ENCODE results near the gene ZCWPW2.

The ZCWPW2 gene

GRCh38 chr3:28476194-28476593 is 127.7 kb downstream of the ZCWPW2 start:
- TF ChIP-seq CTCF (IDR thresholded peaks at IDR 0.05; ENCODE audit: low read depth, low read length) (peak; percentile 47), MAX (IDR thresholded peaks at IDR 0.05; ENCODE audit: low read depth, low read length) (no peak)
- peak; percentile 51 for DNase-seq (ENCODE audit: low read depth)
- no peak overlapping the region for H3K4me3 ChIP-seq (ENCODE audit: low read depth, low read length)

GRCh38 chr3:28476764-28477163 is 128.2 kb downstream of the ZCWPW2 start:
- TF ChIP-seq MAX (IDR thresholded peaks at IDR 0.05; ENCODE audit: low read depth, low read length) (no peak), POLR2A (IDR thresholded peaks at IDR 0.05; ENCODE audit: extremely low read depth, insufficient read length) (no peak), MYC (IDR thresholded peaks at IDR 0.05; ENCODE audit: low read depth, low read length) (no peak), CTCF (IDR thresholded peaks at IDR 0.05; ENCODE audit: low read depth, low read length) (no peak)
- DNase-seq (ENCODE audit: low read depth): no peak
- H3K4me3 ChIP-seq (ENCODE audit: low read depth, low read length): no peak overlapping the region

GRCh38 chr3:28485164-28485563 is 136.6 kb downstream of the ZCWPW2 start:
- no peak overlapping the region for H3K4me3 ChIP-seq (ENCODE audit: low read depth, low read length)
- TF ChIP-seq POLR2A (IDR thresholded peaks at IDR 0.05; ENCODE audit: extremely low read depth, insufficient read length): no peak
- TF ChIP-seq MYC (IDR thresholded peaks at IDR 0.05; ENCODE audit: low read depth, low read length): no peak
- TF ChIP-seq MAX (IDR thresholded peaks at IDR 0.05; ENCODE audit: low read depth, low read length): no peak
- no peak for DNase-seq (ENCODE audit: low read depth)

- no peak for TF ChIP-seq CTCF (IDR thresholded peaks at IDR 0.05; ENCODE audit: low read depth, low read length)
- TF ChIP-seq MYC (IDR thresholded peaks at IDR 0.05; ENCODE audit: low read depth, low read length): no peak
- no peak for TF ChIP-seq POLR2A (IDR thresholded peaks at IDR 0.05; ENCODE audit: extremely low read depth, insufficient read length)
- no peak for TF ChIP-seq MAX (IDR thresholded peaks at IDR 0.05; ENCODE audit: low read depth, low read length)
- H3K4me3 ChIP-seq (ENCODE audit: low read depth, low read length): no peak overlapping the region
- no peak for DNase-seq (ENCODE audit: low read depth)
Observed at GRCh38 chr3:28495301-28495700, 146.8 kb downstream of the ZCWPW2 start.

GRCh38 chr3:28502397-28502937 is 153.9 kb downstream of the ZCWPW2 start:
- TF ChIP-seq MYC (IDR thresholded peaks at IDR 0.05; ENCODE audit: low read depth, low read length): no peak
- no peak for TF ChIP-seq CTCF (IDR thresholded peaks at IDR 0.05; ENCODE audit: low read depth, low read length)
- TF ChIP-seq MAX (IDR thresholded peaks at IDR 0.05; ENCODE audit: low read depth, low read length): no peak
- TF ChIP-seq POLR2A (IDR thresholded peaks at IDR 0.05; ENCODE audit: extremely low read depth, insufficient read length): no peak
- DNase-seq (ENCODE audit: low read depth): no peak
- H3K4me3 ChIP-seq (ENCODE audit: low read depth, low read length): no peak overlapping the region

- TF ChIP-seq MYC (IDR thresholded peaks at IDR 0.05; ENCODE audit: low read depth, low read length) (no peak), CTCF (IDR thresholded peaks at IDR 0.05; ENCODE audit: low read depth, low read length) (no peak), MAX (IDR thresholded peaks at IDR 0.05; ENCODE audit: low read depth, low read length) (no peak), POLR2A (IDR thresholded peaks at IDR 0.05; ENCODE audit: extremely low read depth, insufficient read length) (no peak)
- DNase-seq (ENCODE audit: low read depth): no peak
- H3K4me3 ChIP-seq (ENCODE audit: low read depth, low read length): no peak overlapping the region
Observed at GRCh38 chr3:28504976-28505375, 156.5 kb downstream of the ZCWPW2 start.

Measured in NB4 (cell line).